ENCODE results near the gene EPS15.

Gene EPS15

GRCh38 chr1:51432146-51432545 is 86.9 kb downstream of the EPS15 start:
- H3K4me3 ChIP-seq (ENCODE audit: low read depth, low read length): no peak overlapping the region
- TF ChIP-seq CTCF (IDR thresholded peaks at IDR 0.05; ENCODE audit: insufficient read depth, low read depth, low read length, missing control alignments): no peak

GRCh38 chr1:51427438-51427837 is 91.6 kb downstream of the EPS15 start:
- no peak for TF ChIP-seq CTCF (IDR thresholded peaks at IDR 0.05; ENCODE audit: insufficient read depth, low read depth, low read length, missing control alignments)
- H3K4me3 ChIP-seq (ENCODE audit: low read depth, low read length): no peak overlapping the region
- no peak for DNase-seq (ENCODE audit: low read depth)

More at GRCh38 chr1:51432146-51432545, 86.9 kb downstream of the EPS15 start:
- no peak for DNase-seq (ENCODE audit: low read depth)

GRCh38 chr1:51425955-51426354 is 93.1 kb downstream of the EPS15 start:
- DNase-seq (ENCODE audit: low read depth): no peak
- H3K4me3 ChIP-seq (ENCODE audit: low read depth, low read length): no peak overlapping the region
- no peak for TF ChIP-seq CTCF (IDR thresholded peaks at IDR 0.05; ENCODE audit: insufficient read depth, low read depth, low read length, missing control alignments)

GRCh38 chr1:51425273-51425672 is 93.8 kb downstream of the EPS15 start:
- no peak for TF ChIP-seq CTCF (IDR thresholded peaks at IDR 0.05; ENCODE audit: insufficient read depth, low read depth, low read length, missing control alignments)
- no peak for DNase-seq (ENCODE audit: low read depth)

GRCh38 chr1:51423073-51423821 is 95.8 kb downstream of the EPS15 start:
- no peak overlapping the region for H3K4me3 ChIP-seq (ENCODE audit: low read depth, low read length)
- TF ChIP-seq CTCF (IDR thresholded peaks at IDR 0.05; ENCODE audit: insufficient read depth, low read depth, low read length, missing control alignments): no peak

More at GRCh38 chr1:51425273-51425672, 93.8 kb downstream of the EPS15 start:
- no peak overlapping the region for H3K4me3 ChIP-seq (ENCODE audit: low read depth, low read length)

GRCh38 chr1:51422367-51423072 is 96.5 kb downstream of the EPS15 start:
- TF ChIP-seq CTCF (IDR thresholded peaks at IDR 0.05; ENCODE audit: insufficient read depth, low read depth, low read length, missing control alignments): no peak
- no peak overlapping the region for H3K4me3 ChIP-seq (ENCODE audit: low read depth, low read length)
- DNase-seq (ENCODE audit: low read depth): no peak

More at GRCh38 chr1:51423073-51423821, 95.8 kb downstream of the EPS15 start:
- DNase-seq (ENCODE audit: low read depth): no peak
